T-helper 1 cell (primary cell): ENCODE results near the gene PTGIS.

Experiments
- DNase-seq, 5 donors: peaks; one replicate each; pipeline ENCODE4 v3.0.0-alpha.2; 2012 to 2020

PTGIS gene

GRCh38 chr20:49466114-49466912 lies 101.6 kb downstream of the PTGIS start:
- no peak for DNase-seq

GRCh38 chr20:49464556-49464955 lies 103.4 kb downstream of the PTGIS start:
- no peak for DNase-seq

DNA sequence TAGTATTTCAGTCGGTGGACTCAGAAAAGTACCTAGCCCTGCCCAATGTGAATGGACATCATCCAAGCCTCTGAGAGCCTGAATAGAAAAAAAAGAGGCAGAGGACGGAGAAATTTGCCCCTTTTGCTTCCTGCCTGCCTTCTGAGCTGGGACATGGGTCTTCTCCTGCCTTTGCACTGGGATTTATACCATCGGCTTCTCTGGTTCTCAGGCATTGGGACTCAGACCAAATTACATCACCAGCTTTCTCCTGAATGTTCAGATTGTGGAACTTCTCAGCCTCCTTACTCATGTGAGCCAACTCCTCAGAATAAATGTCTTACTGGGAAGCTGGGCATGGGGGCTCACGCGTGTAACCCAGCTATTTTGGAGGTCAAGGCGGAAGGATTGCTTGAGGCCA lies 105.3 kb downstream of the PTGIS start:
- no peak for DNase-seq

DNA sequence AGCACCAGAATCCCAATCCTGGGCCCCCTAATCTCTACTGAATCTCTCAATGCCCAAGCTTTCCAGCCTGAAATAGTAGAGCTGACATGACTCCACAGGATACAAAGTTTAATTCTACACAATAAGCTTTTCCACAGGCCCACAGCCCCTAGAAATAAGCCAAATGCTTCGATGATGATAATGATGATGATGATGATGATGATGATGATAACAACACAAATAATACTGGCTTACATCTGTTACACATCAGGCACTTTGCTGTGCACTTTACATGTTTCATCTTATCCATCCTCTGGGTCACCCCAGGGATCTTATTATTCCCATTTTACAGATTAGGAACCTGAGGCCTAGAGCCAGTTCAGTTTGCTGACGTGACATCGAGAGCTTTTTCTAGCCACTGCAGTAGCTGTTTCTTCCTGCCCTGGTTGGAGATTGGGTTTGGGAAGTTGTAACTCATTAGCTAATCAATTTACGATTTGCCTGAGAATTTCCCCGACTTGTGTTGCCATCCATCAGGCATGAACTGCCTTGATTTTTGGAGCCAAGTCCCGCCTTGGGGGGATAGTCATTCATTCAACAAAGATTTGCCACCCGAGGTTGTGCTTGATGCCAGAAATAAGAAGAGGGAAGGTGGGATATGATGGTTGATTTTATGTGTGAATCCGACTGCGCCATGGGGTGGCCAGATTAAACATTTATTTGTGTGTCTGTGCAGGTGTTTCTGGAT lies 105.9 kb downstream of the PTGIS start:
- DNase-seq, result no peak

DNA sequence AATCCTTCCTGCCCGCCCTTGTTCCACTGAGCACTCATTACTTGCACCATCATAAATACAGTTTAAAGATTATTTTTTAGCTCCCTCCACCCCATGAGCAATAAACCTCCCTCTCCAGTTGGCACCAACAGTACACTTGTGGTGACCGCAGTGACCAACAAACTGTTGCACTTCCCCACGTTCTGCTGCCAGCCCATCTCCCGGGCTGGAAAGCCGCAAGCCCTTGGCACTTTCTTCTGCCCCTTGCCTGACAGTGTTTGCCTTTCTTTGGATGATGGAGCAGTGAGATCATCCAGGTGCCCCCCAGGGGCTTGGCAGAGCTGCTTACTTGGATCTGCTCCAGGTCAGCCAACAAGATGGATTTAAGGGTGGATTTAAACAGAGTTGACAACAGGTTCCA lies 107.0 kb downstream of the PTGIS start:
- no peak for DNase-seq

DNA sequence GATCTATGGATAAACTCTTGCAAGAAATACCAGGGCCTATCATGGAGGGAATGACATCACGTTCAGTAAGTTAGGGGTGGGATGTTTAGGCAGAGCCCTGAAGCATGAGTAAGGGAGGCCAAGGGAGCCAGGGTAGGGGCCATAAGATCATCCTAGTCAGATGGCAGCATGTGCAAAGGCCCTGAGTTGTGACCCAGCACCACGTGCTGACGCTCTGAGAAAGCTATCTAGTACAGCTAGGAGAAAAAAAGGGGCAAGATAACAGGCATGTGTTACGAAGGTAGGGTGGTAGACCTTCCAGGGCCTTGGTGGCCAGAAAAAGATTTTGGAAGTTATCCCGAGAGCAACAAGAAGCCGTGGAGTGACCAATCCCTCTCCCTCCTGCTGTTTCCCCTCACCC lies 107.8 kb downstream of the PTGIS start:
- no peak for DNase-seq

GRCh38 chr20:49459684-49460083 lies 108.3 kb downstream of the PTGIS start:
- DNase-seq, result no peak

- DNase-seq, result no peak
Observed at GRCh38 chr20:49457444-49457843, 110.5 kb downstream of the PTGIS start.

DNA sequence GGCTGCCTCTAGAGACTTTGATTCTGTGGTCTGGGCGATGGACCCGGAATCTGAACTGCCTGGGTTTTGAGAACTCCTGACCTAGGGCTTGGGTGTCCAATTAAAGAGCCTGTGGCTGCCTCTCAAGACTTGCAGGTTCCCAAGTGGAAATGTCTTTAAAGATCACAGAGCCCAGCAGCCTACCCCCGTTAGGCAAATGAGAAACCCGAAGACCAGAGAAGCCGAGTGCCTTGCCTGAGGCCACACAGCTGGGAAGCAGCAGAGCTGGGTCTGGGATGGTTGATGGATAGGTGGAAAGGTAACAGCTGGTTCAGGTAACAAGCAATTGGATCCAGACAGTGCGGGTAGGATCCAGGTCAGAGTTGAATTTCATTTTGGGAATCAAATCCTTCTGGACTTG lies 111.3 kb downstream of the PTGIS start:
- no peak for DNase-seq

DNA sequence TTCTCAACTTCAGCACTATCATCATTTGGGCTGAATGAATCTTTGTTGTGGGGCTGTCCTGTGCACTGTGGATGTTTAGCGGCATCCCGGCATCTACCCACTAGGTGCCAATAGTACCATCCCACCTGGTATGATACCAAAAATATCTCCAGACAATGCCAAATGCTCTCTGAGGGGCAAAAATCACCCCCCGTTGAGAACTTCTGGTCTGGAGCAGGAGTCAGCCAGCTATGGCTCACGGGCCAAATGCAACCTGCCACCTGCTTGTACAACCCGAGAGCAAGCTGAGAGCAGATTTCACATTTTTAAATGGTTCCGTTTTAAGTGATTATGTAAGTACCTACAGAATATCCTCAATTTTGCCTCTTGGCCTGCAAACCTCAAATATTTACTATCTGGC lies 112.2 kb downstream of the PTGIS start:
- no peak for DNase-seq
